ENCODE results near the gene TRAPPC3.

DNA sequence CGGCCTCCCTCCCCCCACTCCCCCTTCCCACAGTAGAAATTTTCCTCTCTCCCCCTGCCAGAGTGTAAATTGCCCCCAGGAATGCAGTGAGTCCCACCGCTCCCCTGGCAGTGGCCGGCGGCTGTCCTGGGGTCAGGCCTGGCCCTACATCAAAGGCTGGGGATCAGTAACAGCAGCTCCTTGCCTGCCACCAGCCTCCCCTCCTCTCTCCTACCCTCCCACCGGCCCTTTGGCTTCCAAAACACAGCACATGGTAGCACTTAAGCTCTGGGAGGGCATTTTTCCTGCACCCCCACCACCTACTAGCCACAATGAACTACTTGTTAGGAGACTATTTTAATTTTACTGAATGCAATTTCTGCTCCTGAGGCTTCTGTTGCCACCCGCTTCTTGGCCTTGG is 15.3 kb downstream of the TRAPPC3 start:
- TF ChIP-seq CTCF (IDR thresholded peaks at IDR 0.05; ENCODE audit: insufficient read depth, low read length, poor library complexity, severe bottlenecking) (no peak), EZH2phosphoT487 (conservative IDR thresholded peaks at IDR 0.05; ENCODE audit: low read length) (no peak)

Data from SU-DHL-6 (cell line).